ENCODE measurements around the gene NEK4.

GRCh38 chr3:52719618-52720017 is 51.1 kb downstream of the NEK4 start:
- TF ChIP-seq CTCF (conservative IDR thresholded peaks at IDR 0.05) (no peak), ZFX (IDR thresholded peaks at IDR 0.05) (no peak)
